GM12878 (cell line): ENCODE measurements around the gene DDX50. TPM values are rescaled to one million over a fixed set of nuclear protein-coding genes. Genes with fewer than 3 reads are reported as not detected.

ENCODE experiments used
- BRCA1 ChIP-seq: IDR thresholded peaks from 2 replicates; pipeline ENCODE4 v1.6.1; 2011; ENCODE audit warnings: low read depth, low read length, improper control_type of control experiment
- FOS ChIP-seq: IDR thresholded peaks from 3 replicates; pipeline ENCODE4 v1.6.1; 2011; ENCODE audit warnings: borderline replicate concordance; ENCODE audit not compliant: insufficient read length; ENCODE audit errors: extremely low read depth
- NFIC ChIP-seq: IDR thresholded peaks from 2 replicates; pipeline ENCODE4 v1.6.1; 2012; ENCODE audit warnings: low read depth, mild to moderate bottlenecking, inconsistent platforms, low read length, moderate library complexity
- RFX5 ChIP-seq: IDR thresholded peaks from 2 replicates; pipeline ENCODE4 v1.6.1; 2011; ENCODE audit warnings: low read depth, low read length, improper control_type of control experiment
- STAT1 ChIP-seq: fragments of 450-650 bp; conservative IDR thresholded peaks from 2 replicates; pipeline ENCODE4 v1.6.1; 2014; ENCODE audit warnings: antibody characterized with exemption, mild to moderate bottlenecking
- TCF3 ChIP-seq: IDR thresholded peaks from 2 replicates; pipeline ENCODE4 v1.6.1; 2012; ENCODE audit warnings: low read depth, mild to moderate bottlenecking, low read length, borderline replicate concordance; ENCODE audit not compliant: insufficient read depth
- polyA plus RNA-seq, 11 experiments: library from polyadenylated mRNA; depleted of rRNA in 4 of 11; unstranded in 6 of 11; stranded (reverse) in 5 of 11; fragments of >200 nt; fragmentation: Nextera tagmentation in 4 of 11; fragmentation: Illumina TruSeq in 1 of 11; extraction: Ambion mirVana in 4 of 11; extraction: Trizol in 1 of 11; gene quantifications; 1 replicate in 1 of 11; 2 replicates in 10 of 11; pipeline versions ENCODE4 v1.2.1 to v1.2.3, GENCODE V29; 2011 to 2016; ENCODE audit warnings: inconsistent platforms in 2 of 11, missing spikeins in 2 of 11, low read depth in 1 of 11
- total RNA-seq, 4 experiments: library from RNA; depleted of rRNA in 3 of 4; stranded (reverse); fragments of >200 nt in 3 of 4; fragmentation: Illumina TruSeq in 1 of 4; extraction: Trizol in 1 of 4; gene quantifications; 2 replicates each; pipeline versions ENCODE4 v1.2.1 to v1.2.3, GENCODE V29; 2013 to 2021
- TF ChIP-seq, protein P1 (sequence below): IDR thresholded peaks from 2 replicates; pipeline ENCODE4 v1.6.1; 2012; ENCODE audit warnings: improper control_type of control experiment, low read depth, low read length; ENCODE audit not compliant: insufficient replicate concordance
- TF ChIP-seq, protein P2 (sequence below): IDR thresholded peaks from 2 replicates; pipeline ENCODE4 v1.6.1; 2012; ENCODE audit warnings: low read depth, low read length, improper control_type of control experiment

Gene DDX50
- total and polyA plus RNA-seq, 10 of the 15 experiments (the other 5 are each of a cell fraction or from before 2014, with no cell fraction given) = 24.9 to 52.0 (median 36.8) TPM

DNA sequence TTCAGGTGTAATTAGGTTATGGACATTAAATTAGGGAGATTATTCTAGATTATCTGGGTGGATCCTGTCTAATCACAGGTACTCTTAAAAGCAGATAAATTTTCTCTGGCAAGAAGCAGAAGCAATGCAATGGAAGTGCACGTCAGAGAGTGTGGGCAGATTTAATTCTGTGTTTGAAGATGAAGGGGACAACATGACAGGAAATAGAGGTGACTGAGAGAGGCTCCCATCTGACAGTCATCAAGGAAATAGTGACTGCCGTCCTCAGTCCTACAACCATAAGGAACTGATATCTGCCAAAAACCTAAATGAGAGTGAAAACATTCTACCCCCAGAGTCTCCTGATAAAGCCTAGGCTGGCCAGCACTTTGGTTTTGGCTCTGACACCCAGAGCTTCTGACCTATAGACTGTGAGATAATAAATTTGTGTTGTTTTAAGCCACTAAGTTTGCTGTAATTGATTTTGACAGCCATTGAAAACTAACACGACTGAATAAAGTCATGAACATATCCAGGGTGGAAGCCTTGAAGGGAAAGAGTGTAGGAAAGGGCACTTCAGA is 30.5 kb upstream of the DDX50 start (continued):
- TF ChIP-seq, protein P1, sequence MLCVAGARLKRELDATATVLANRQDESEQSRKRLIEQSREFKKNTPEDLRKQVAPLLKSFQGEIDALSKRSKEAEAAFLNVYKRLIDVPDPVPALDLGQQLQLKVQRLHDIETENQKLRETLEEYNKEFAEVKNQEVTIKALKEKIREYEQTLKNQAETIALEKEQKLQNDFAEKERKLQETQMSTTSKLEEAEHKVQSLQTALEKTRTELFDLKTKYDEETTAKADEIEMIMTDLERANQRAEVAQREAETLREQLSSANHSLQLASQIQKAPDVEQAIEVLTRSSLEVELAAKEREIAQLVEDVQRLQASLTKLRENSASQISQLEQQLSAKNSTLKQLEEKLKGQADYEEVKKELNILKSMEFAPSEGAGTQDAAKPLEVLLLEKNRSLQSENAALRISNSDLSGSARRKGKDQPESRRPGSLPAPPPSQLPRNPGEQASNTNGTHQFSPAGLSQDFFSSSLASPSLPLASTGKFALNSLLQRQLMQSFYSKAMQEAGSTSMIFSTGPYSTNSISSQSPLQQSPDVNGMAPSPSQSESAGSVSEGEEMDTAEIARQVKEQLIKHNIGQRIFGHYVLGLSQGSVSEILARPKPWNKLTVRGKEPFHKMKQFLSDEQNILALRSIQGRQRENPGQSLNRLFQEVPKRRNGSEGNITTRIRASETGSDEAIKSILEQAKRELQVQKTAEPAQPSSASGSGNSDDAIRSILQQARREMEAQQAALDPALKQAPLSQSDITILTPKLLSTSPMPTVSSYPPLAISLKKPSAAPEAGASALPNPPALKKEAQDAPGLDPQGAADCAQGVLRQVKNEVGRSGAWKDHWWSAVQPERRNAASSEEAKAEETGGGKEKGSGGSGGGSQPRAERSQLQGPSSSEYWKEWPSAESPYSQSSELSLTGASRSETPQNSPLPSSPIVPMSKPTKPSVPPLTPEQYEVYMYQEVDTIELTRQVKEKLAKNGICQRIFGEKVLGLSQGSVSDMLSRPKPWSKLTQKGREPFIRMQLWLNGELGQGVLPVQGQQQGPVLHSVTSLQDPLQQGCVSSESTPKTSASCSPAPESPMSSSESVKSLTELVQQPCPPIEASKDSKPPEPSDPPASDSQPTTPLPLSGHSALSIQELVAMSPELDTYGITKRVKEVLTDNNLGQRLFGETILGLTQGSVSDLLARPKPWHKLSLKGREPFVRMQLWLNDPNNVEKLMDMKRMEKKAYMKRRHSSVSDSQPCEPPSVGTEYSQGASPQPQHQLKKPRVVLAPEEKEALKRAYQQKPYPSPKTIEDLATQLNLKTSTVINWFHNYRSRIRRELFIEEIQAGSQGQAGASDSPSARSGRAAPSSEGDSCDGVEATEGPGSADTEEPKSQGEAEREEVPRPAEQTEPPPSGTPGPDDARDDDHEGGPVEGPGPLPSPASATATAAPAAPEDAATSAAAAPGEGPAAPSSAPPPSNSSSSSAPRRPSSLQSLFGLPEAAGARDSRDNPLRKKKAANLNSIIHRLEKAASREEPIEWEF = no peak
- TF ChIP-seq FOS (no peak), BRCA1 (no peak), TCF3 (no peak), STAT1 (no peak), RFX5 (no peak), NFIC (no peak)
- TF ChIP-seq, protein P2, sequence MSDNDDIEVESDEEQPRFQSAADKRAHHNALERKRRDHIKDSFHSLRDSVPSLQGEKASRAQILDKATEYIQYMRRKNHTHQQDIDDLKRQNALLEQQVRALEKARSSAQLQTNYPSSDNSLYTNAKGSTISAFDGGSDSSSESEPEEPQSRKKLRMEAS = no peak
